Lower leg skin (tissue), 4 donors: Measurements from ENCODE around the gene FMNL2. TPM values are rescaled to one million over a fixed set of nuclear protein-coding genes. Genes with fewer than 3 reads are reported as not detected.

Experiments used
- DNase-seq, 2 donors: peaks; one replicate each; pipeline ENCODE4 v3.0.0-alpha.2; 2019; ENCODE audit warnings: low spot score in 2 of 2
- H3K4me3 ChIP-seq: fragments of 200-600 bp; sonication (generic); 2 replicates; pipeline ENCODE4 v1.5.1; 2017; ENCODE audit warnings: mild to moderate bottlenecking, low read depth; ENCODE audit not compliant: poor library complexity, severe bottlenecking
- CTCF ChIP-seq, 3 donors: fragments of 450-650 bp; IDR thresholded peaks; one replicate each; pipeline ENCODE4 v1.5.1; 2016; ENCODE audit warnings: antibody characterized with exemption in 3 of 3, mild to moderate bottlenecking in 3 of 3, moderate library complexity in 2 of 3
- POLR2A ChIP-seq, 2 donors: fragments of 450-650 bp; IDR thresholded peaks; one replicate each; pipeline ENCODE4 v1.6.1; 2016 to 2017; ENCODE audit warnings: antibody characterized with exemption in 2 of 2, mild to moderate bottlenecking in 1 of 2, moderate library complexity in 1 of 2
- WGBS, 2 donors: methylation state at CpG; one replicate each; pipeline ENCODE4 v1.1.5; 2018; 5-methylcytosine and 5-hydroxymethylcytosine counted together
- intact Hi-C: fragments of 100-400 bp; cut with DNase I; formaldehyde crosslinking; loops from one replicate; pipeline ENCODE4 v1.15.0; 2023; ENCODE audit warnings: low total_unique reads
- total RNA-seq, 4 donors: library from RNA; depleted of rRNA; stranded (reverse); fragments of >200 nt; gene quantifications; one replicate each; pipeline ENCODE4 v1.1.0, GENCODE V29; 2016

The FMNL2 gene
- total RNA-seq, 4 donors from 2014 or later, result 9.6 to 18.3 (median 12.9) TPM

- WGBS, 2 donors, result 65 to 86% methylated on average over 4 of the region's 4 CpGs
- intact Hi-C loops, result no loop called here
- no peak overlapping the region for H3K4me3 ChIP-seq
- no peak for TF ChIP-seq CTCF (IDR thresholded peaks at IDR 0.05)
- TF ChIP-seq POLR2A (IDR thresholded peaks at IDR 0.05), result no peak
- DNase-seq, result peak in 1 of 2 donors; percentile 26
Observed at GRCh38 chr2:152483276-152484063, 148.5 kb downstream of the FMNL2 start.

- peak; percentile 45 to 61 for DNase-seq
- WGBS, 2 donors, result 71 to 78% methylated on average over 8 of the region's 8 CpGs
- no peak for TF ChIP-seq POLR2A (IDR thresholded peaks at IDR 0.05)
- no peak for TF ChIP-seq CTCF (IDR thresholded peaks at IDR 0.05)
- intact Hi-C loops, result no loop called here
- no peak overlapping the region for H3K4me3 ChIP-seq
Observed at GRCh38 chr2:152485954-152486736, 151.2 kb downstream of the FMNL2 start.

- DNase-seq, result no peak
- TF ChIP-seq POLR2A (IDR thresholded peaks at IDR 0.05) (no peak), CTCF (IDR thresholded peaks at IDR 0.05) (no peak)
- H3K4me3 ChIP-seq, result no peak overlapping the region
- WGBS, 2 donors, result 85 to 94% methylated on average over 3 of the region's 3 CpGs
- intact Hi-C loops, result no loop called here
Observed at GRCh38 chr2:152486737-152487400, 151.9 kb downstream of the FMNL2 start.

DNA sequence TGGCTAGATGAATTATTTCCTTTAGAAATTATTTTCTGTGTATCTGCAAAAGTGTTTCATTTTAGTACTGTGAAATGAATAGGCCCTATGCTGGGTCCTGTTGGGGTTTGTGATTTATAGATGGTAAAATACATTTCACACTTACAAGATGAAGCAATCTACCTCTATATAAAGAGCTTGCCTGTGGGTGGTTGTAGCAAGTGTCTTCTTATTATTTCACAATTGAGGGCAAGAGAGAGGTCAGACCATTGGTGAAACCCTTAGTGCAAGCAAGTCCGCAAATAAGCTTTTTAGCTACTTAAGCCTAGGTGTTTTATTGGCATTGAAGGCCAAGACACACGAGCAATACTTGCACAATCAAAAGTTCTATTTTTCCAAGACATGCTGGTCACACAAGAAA lies 153.1 kb downstream of the FMNL2 start:
- WGBS, 2 donors, result 93% methylated on average over 2 of the region's 2 CpGs
- DNase-seq, result no peak
- no peak for TF ChIP-seq CTCF (IDR thresholded peaks at IDR 0.05)
- intact Hi-C loops, result no loop called here
- no peak overlapping the region for H3K4me3 ChIP-seq

- no peak overlapping the region for H3K4me3 ChIP-seq
- DNase-seq, result no peak
- intact Hi-C loops, result no loop called here
- 67 to 72% methylated on average over 2 of the region's 2 CpGs for whole genome bisulfite sequencing, 2 donors
- no peak for TF ChIP-seq CTCF (IDR thresholded peaks at IDR 0.05)
- TF ChIP-seq POLR2A (IDR thresholded peaks at IDR 0.05), result no peak
Observed at GRCh38 chr2:152489364-152489763, 154.4 kb downstream of the FMNL2 start.
